Measurements from ENCODE around the gene ECE1.

Gene ECE1

DNA sequence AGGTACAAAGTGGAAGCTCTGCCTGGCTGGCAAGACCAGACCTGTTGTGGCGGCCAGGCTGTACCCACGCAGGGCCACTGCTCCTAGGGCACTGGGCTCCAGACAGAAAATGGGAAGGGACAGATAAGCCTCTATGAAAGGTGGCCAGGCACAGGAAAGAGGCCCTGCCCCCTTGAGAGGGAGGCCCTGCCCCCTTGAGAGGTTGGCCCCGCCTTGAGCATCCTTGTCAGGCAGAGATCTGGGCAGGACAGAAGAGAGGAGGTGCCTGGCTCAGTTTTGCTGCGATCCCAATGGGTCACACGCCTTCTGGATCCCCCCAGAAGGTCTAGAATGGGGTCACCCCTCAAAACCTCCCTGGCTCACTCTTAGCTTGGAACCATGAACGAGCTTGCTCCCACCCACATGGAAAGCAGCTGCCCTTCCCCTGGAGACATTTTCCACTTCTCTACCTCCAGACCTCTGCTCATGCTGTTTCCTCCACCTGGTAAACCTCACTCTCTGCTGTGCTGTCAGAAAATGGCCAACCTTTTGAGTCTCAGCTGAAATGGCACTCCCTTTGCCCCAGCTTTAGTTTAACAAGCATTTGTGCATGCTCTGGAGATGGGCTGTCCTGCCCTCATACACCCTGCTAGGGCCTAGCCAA lies 17.5 kb upstream of the ECE1 start:
- no peak for DNase-seq

GRCh38 chr1:21307210-21307609 lies 16.9 kb upstream of the ECE1 start:
- no peak for DNase-seq

DNA sequence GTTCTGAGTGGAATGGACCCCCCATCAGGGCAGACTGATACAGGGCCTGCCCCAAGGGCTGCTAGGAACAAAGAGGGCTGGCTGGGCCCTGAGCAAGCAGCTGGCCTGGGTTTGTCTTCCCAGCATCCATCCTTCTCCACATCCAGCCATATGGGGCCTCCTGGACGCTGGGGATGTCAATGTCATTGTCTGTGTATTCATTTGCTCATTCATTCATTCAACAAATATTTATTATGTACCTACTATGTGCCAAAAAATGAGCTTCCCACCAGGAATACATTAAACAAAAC lies 15.6 kb upstream of the ECE1 start:
- no peak for DNase-seq

GRCh38 chr1:21305155-21305899 lies 15.1 kb upstream of the ECE1 start:
- DNase-seq = no peak

DNA sequence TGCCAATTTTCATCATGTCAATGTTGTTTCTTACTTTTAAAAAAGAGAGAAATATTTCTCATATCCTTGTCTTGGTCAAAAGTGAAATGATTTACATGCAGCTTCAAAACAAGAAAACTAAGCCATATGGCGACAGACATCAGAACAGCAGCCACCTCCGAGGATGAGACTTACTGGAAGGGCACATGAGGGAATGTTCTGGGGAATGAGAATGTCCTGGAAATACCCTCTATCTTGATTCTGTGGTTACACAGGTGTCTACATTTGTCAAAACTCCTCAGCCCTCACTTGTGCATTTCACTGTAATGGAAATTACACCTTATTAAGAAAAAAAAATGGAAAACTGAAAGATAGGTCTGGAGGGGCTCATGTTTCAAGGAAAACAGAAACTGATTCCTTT lies 14.2 kb upstream of the ECE1 start:
- no peak for DNase-seq

- no peak for DNase-seq
Observed at GRCh38 chr1:21302747-21303715, 12.8 kb upstream of the ECE1 start.

DNA sequence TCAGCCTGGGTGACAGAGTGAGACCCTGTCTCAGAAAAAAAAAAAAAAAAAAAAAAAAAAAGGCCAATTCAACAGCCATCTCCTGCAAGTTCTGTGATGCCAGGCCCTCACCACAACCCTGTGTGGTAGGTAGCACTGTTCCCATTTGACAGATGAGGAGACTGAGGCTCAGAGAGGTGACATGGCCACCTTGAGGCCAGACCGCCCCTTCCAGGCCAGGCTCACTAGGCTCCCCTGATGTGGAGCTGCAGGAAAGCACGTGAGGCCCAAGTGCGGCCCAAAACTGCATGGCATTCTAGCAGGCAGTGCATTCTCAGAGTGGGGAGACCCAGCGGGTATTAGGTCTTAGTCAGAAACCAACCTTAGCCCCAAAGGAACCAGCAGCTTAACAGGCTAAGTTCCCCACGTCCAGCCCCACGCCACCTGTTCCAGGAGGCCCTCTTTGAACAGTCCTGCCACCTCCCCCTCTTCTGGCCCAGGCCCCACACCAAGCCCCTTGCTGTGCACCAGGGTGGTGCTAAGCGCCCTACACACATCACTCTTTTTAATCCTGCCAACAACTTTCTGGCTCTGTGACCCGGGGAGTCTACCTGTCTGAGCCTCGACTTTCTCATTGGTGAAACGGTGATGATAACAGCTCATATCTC lies 11.7 kb upstream of the ECE1 start:
- no peak for DNase-seq

GRCh38 chr1:21300774-21301173 lies 10.5 kb upstream of the ECE1 start:
- no peak for DNase-seq

DNA sequence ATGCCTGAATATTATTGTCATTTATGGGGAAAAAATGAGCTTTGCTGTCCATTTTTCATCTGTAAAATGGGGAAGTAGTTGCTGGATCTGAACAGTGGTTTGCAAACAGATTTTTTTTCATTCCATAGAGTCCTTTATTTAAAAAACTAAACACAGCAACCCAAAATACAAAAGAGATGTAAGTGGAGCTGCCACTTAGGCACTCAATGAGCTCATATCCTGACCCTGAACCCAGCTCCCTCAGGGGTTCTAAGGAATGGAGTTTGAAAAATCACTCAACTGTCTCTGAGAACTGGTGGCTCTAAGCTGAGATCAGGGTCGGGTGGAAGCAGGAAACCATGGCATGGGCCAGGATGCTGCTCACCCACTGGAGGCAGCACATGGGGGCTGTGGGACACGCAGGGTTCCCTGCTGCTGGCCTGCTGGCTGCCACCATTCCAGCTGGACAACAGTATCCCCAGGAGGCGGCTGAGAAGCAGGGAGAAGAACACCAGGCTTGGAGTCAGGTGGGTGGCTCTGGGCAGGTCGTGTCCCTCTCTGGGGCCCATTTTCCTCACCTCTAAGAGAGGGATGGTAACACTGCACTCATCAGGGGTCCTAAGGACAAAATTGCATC lies 9.6 kb upstream of the ECE1 start:
- DNase-seq = no peak

- DNase-seq = no peak
Observed at GRCh38 chr1:21298981-21299391, 8.7 kb upstream of the ECE1 start.

GRCh38 chr1:21297975-21298374 lies 7.7 kb upstream of the ECE1 start:
- DNase-seq = no peak

GRCh38 chr1:21296509-21297354 lies 6.5 kb upstream of the ECE1 start:
- no peak for DNase-seq

- no peak for DNase-seq
Observed at GRCh38 chr1:21295545-21295944, 5.3 kb upstream of the ECE1 start.

DNA sequence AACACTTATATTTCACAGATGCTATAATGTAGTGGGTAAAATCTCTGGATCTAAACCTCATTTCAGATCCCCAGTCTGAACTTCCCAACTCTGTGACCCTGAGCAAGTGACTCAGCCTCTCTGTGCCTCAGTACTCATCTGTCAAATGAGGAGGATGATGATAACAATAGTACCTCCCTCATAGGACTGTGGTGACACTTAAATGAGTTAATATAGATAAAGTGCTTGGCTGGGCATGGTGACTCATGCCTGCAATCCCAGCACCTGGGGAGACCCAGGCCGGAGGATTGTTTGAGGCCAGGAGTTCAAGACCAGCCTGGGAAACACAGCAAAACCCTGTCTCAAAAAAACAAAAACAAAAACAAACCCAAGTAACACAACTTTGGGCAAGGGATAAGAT lies 4.7 kb upstream of the ECE1 start:
- no peak for DNase-seq

GRCh38 chr1:21294266-21294989 lies 4.2 kb upstream of the ECE1 start:
- no peak for DNase-seq

DNA sequence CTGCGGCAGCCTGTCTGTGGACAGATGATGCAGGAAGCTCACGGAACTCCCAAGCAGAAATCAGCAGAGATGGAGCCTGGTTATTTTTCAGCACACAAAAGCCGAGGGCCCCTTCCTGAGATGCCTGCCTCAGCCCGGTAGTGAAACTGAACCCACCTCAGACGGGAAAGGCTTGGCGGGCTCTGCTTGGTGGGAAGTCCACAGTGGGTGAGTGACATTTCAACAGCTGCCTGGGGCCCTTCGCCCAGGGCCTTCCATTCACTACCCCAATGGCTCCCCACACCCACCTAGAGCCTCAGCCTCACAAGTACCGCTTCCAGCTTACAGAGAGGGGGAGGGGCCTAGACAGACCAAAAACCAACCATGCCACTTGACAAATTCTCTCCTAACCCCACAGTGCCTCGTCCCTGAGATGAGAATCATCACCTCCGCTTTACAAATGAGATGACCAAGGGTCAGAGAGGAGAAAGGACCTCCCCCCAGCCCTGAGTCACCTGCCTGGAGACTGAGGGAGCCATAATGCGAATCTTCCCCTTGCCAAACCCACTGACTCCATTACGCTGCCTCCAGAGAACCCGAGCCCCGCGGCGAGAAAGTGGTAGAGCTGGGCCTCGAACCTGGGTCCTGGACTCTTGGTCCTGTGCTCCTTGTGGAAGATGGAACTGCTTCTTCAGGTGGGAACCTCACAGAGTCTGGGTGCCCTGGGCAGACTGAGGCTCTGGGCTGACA lies 3.4 kb upstream of the ECE1 start:
- no peak for DNase-seq

- no peak for DNase-seq
Observed at GRCh38 chr1:21292984-21293536, 2.8 kb upstream of the ECE1 start.

- DNase-seq = no peak
Observed at GRCh38 chr1:21292503-21292983, 2.3 kb upstream of the ECE1 start.

GRCh38 chr1:21291964-21292363 lies 1.7 kb upstream of the ECE1 start:
- DNase-seq = no peak

DNA sequence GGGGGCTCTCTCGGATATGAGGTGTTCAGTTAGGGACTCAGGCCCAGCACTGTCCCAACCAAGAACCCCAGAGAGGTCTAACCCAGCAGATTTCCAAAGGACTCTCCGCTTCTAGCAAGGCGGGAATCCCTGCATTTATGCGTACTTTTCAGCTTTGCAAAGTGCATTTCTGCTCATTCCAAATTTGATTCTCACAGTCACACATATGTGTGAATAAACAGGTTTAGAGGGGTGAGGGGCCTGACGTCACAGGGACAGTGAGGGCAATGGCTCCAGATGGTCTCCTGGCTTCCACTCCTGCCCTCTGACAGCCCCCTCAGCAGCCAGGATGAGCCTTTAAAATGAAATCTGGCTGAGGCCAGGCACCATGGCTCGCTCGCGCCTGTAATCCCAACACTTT lies 921 bp upstream of the ECE1 start:
- no peak for DNase-seq
